ENCODE measurements around the gene CELA3A.

GRCh38 chr1:21961799-21962198 is 39.7 kb upstream of the CELA3A start:
- no peak for TF ChIP-seq EZH2phosphoT487 (IDR thresholded peaks at IDR 0.05; ENCODE audit: borderline replicate concordance, low read depth, low read length)
- TF ChIP-seq CTCF (conservative IDR thresholded peaks at IDR 0.05; ENCODE audit: low read length) = no peak
